PC-3 (cell line): ENCODE data around the gene MORN1.

Experiments
- EZH2 ChIP-seq: fragments of 300-600 bp; sonication (generic); IDR thresholded peaks from one replicate; pipeline ENCODE4 v1.6.1; 2017; ENCODE audit warnings: antibody characterized with exemption, mild to moderate bottlenecking, low read length; ENCODE audit not compliant: unreplicated experiment
- EZH2phosphoT487 ChIP-seq: fragments of 300-600 bp; sonication (generic); IDR thresholded peaks from 2 replicates; pipeline ENCODE4 v1.6.1; 2018; ENCODE audit warnings: mild to moderate bottlenecking, antibody characterized with exemption, low read length, borderline replicate concordance
- TF ChIP-seq, protein P1 (sequence below): fragments of 300-600 bp; sonication (generic); conservative IDR thresholded peaks from 2 replicates; pipeline ENCODE4 v1.5.1; 2017; ENCODE audit warnings: antibody characterized with exemption, low read depth, mild to moderate bottlenecking, low read length

DNA sequence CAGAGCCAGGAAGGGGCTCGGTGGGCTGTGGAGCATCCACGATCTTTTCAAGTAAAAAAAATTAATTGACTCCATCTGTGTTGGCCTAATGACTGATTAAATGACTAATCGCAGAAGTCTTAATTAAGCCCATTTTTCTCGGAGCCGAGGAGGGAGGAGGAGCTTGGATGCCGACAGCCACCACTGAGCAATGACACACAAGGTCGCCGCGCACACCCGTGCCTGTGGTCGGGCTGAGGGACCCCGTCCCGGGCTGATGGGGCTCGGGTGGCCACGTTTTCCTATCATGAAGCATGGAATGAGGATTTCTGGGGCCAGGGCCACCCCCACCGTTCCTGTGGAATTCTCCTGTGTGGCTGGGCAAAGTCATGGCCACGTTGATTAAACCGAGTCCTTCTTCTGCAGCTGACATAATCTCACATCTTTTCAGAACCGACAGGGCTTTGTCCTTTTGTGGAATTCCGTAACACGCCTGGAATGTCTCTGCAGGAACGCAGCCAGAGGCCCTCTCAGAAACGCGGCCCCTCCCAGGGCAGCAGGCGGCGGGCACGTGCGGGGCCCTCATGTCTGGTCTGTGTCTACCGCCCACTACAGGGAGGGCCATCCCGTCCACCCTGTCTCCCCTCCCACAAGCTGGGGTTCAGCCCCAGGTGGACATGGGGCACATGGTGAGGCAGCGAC is 60.7 kb downstream of the MORN1 start:
- TF ChIP-seq EZH2 (no peak), EZH2phosphoT487 (no peak)
- TF ChIP-seq, protein P1, sequence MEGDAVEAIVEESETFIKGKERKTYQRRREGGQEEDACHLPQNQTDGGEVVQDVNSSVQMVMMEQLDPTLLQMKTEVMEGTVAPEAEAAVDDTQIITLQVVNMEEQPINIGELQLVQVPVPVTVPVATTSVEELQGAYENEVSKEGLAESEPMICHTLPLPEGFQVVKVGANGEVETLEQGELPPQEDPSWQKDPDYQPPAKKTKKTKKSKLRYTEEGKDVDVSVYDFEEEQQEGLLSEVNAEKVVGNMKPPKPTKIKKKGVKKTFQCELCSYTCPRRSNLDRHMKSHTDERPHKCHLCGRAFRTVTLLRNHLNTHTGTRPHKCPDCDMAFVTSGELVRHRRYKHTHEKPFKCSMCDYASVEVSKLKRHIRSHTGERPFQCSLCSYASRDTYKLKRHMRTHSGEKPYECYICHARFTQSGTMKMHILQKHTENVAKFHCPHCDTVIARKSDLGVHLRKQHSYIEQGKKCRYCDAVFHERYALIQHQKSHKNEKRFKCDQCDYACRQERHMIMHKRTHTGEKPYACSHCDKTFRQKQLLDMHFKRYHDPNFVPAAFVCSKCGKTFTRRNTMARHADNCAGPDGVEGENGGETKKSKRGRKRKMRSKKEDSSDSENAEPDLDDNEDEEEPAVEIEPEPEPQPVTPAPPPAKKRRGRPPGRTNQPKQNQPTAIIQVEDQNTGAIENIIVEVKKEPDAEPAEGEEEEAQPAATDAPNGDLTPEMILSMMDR, result no peak
